Endothelial cell of umbilical vein (primary cell): ENCODE measurements around the gene ATP6V1A. TPM values are rescaled to one million over a fixed set of nuclear protein-coding genes. Genes with fewer than 3 reads are reported as not detected.
A peak's percentile ranks its signal among the peaks of the same experiment; 100 is the strongest.

Source experiments
- BruUV-seq: library from RNA; stranded (reverse); fragments of 400-500 nt; replicated peaks from 2 replicates; lab custom pipeline; 2021; lab: Mats Ljungman, UMichigan
- CTCF ChIA-PET: fragments of 300-600, 350-600 bp; sonication (Branson Sonifier 250); formaldehyde crosslinking; loops from one replicate; lab custom pipeline; 2021; ENCODE audit warnings: antibody characterized with exemption, inconsistent platforms; lab: Charles Lee
- POLR2A ChIA-PET: fragments of 300-600, 350-600 bp; sonication (Branson Sonifier 250); formaldehyde crosslinking; loops from one replicate; lab custom pipeline; 2021; ENCODE audit warnings: antibody characterized with exemption, inconsistent platforms; lab: Charles Lee
- DNase-seq: peaks from one replicate; pipeline ENCODE4 v3.0.0-alpha.2; 2011; ENCODE audit warnings: low read depth, low spot score
- FAIRE-seq: peaks from 2 replicates; lab custom pipeline; 2011; peaks lifted over from hg19 to GRCh38; lab: Jason Lieb, UNC
- H2AFZ ChIP-seq: 2 replicates; pipeline ENCODE4 v1.6.0; 2012; ENCODE audit warnings: low read depth, low read length, control low read depth, inconsistent platforms
- H3K27ac ChIP-seq: 2 replicates; pipeline ENCODE4 v1.5.1; 2011; ENCODE audit warnings: low read depth, mild to moderate bottlenecking, control low read depth, low read length, moderate library complexity; ENCODE audit not compliant: insufficient read depth
- H3K27me3 ChIP-seq, 2 experiments: 2 replicates each; pipeline versions ENCODE4 v1.6.0 to v1.6.1; 2011; ENCODE audit warnings: low read length in 2 of 2, mixed read lengths in 1 of 2; ENCODE audit not compliant: control insufficient read depth in 2 of 2, insufficient read depth in 2 of 2
- H3K36me3 ChIP-seq, 2 experiments: 2 replicates in 1 of 2; 3 replicates in 1 of 2; pipeline ENCODE4 v1.5.1; 2011; ENCODE audit warnings: low read length in 2 of 2, mild to moderate bottlenecking in 1 of 2, moderate library complexity in 1 of 2; ENCODE audit not compliant: control insufficient read depth in 2 of 2, insufficient read depth in 2 of 2; ENCODE audit errors: extremely low read depth in 1 of 2
- H3K4me1 ChIP-seq: 3 replicates; pipeline ENCODE4 v1.5.1; 2011; ENCODE audit warnings: mild to moderate bottlenecking, low read length; ENCODE audit not compliant: control insufficient read depth, insufficient read depth; ENCODE audit errors: extremely low read depth
- H3K4me2 ChIP-seq: 2 replicates; pipeline ENCODE4 v1.6.1; 2011; ENCODE audit warnings: low read length, control low read depth, mixed read lengths; ENCODE audit not compliant: insufficient read depth
- H3K4me3 ChIP-seq, 3 experiments: fragments of 200-600 bp in 1 of 3; sonication (generic), shearing (Covaris generic) in 1 of 3; replicated peaks in 1 of 3; 2 replicates each; pipeline ENCODE4 v1.5.1; 2011 to 2016; ENCODE audit warnings: control low read depth in 3 of 3, low read length in 3 of 3, mild to moderate bottlenecking in 2 of 3, inconsistent platforms in 1 of 3, low read depth in 1 of 3, moderate library complexity in 1 of 3; ENCODE audit not compliant: insufficient read depth in 1 of 3
- H3K79me2 ChIP-seq: 2 replicates; pipeline ENCODE4 v1.6.0; 2012; ENCODE audit warnings: low read length, inconsistent platforms; ENCODE audit not compliant: control insufficient read depth, insufficient read depth
- H3K9ac ChIP-seq: replicated peaks from 2 replicates; pipeline ENCODE3; 2011; ENCODE audit warnings: low read length, control low read depth; ENCODE audit not compliant: insufficient read depth; ENCODE audit errors: extremely low read depth
- H3K9me1 ChIP-seq: replicated peaks from 3 replicates; pipeline ENCODE4 v1.6.0; 2011; ENCODE audit warnings: mild to moderate bottlenecking, low read length; ENCODE audit not compliant: control insufficient read depth, insufficient read depth; ENCODE audit errors: extremely low read depth
- H3K9me3 ChIP-seq: replicated peaks from 2 replicates; pipeline ENCODE4 v1.5.1; 2012; ENCODE audit warnings: low read length, inconsistent platforms; ENCODE audit not compliant: control insufficient read depth, insufficient read depth
- H4K20me1 ChIP-seq: replicated peaks from 2 replicates; pipeline ENCODE3; 2011; ENCODE audit warnings: mild to moderate bottlenecking, low read length; ENCODE audit not compliant: control insufficient read depth, insufficient read depth; ENCODE audit errors: extremely low read depth
- EZH2 ChIP-seq: IDR thresholded peaks from 2 replicates; pipeline ENCODE4 v1.6.1; 2012; ENCODE audit warnings: borderline replicate concordance, low read depth, mild to moderate bottlenecking, moderate library complexity, low read length, inconsistent platforms; ENCODE audit not compliant: severe bottlenecking
- FOS ChIP-seq: IDR thresholded peaks from 2 replicates; pipeline ENCODE4 v1.6.1; 2011; ENCODE audit warnings: mild to moderate bottlenecking, low read length, moderate library complexity, borderline replicate concordance; ENCODE audit not compliant: insufficient read depth
- GATA2 ChIP-seq: IDR thresholded peaks from 2 replicates; pipeline ENCODE4 v1.7.0; 2011; ENCODE audit warnings: low read depth, mild to moderate bottlenecking, moderate library complexity, mixed read lengths, low read length; ENCODE audit not compliant: insufficient read length, insufficient read depth
- JUN ChIP-seq: IDR thresholded peaks from 2 replicates; pipeline ENCODE4 v1.6.1; 2011; ENCODE audit warnings: borderline replicate concordance, low read depth; ENCODE audit not compliant: insufficient read length, insufficient read depth
- MYC ChIP-seq: IDR thresholded peaks from one replicate; pipeline ENCODE4 v1.6.1; 2011; ENCODE audit warnings: mild to moderate bottlenecking, low read depth, low read length
- POLR2A ChIP-seq: IDR thresholded peaks from 2 replicates; pipeline ENCODE4 v1.6.1; 2012; ENCODE audit warnings: low read depth, mild to moderate bottlenecking, control low read depth, low read length
- POLR2AphosphoS5 ChIP-seq: IDR thresholded peaks from 2 replicates; pipeline ENCODE4 v1.6.1; 2012; ENCODE audit warnings: low read depth, mild to moderate bottlenecking, control low read depth, low read length, moderate library complexity; ENCODE audit not compliant: insufficient read depth
- dilution Hi-C: fragments of 300-500 bp; cut with MboI; formaldehyde crosslinking; loops from one replicate; pipeline ENCODE4 v1.15.0; 2019; ENCODE audit warnings: low sequenced_read_pairs; ENCODE audit not compliant: extremely low pct_ligation_motif_present
- intact Hi-C: fragments of 100-400 bp; cut with micrococcal nuclease; formaldehyde crosslinking; loops from one replicate; pipeline ENCODE4 v1.10.0; 2022
- polyA plus RNA-seq, 4 experiments: library from polyadenylated mRNA; depleted of rRNA in 3 of 4; stranded (reverse) in 3 of 4; unstranded in 1 of 4; fragments of >200 nt; gene quantifications; 2 replicates each; pipeline versions ENCODE4 v1.2.1 to v1.2.3, GENCODE V29; 2011 to 2012; ENCODE audit warnings: missing spikeins in 1 of 4
- total RNA-seq: library from RNA; stranded (reverse); gene quantifications from 2 replicates; pipeline ENCODE4 v1.2.3, GENCODE V29; 2021
- TF ChIP-seq, protein P1 (sequence below), 2 donors: IDR thresholded peaks; 1 replicate in 1 of 2; 2 replicates in 1 of 2; pipeline ENCODE4 v1.5.1; 2011; ENCODE audit warnings: low read length in 2 of 2, mild to moderate bottlenecking in 2 of 2, moderate library complexity in 2 of 2, control low read depth in 1 of 2, inconsistent platforms in 1 of 2, low read depth in 1 of 2; ENCODE audit not compliant: insufficient read depth in 1 of 2; ENCODE audit errors: extremely low read depth in 1 of 2
- TF ChIP-seq, protein P2 (sequence below): IDR thresholded peaks from 2 replicates; pipeline ENCODE4 v1.6.1; 2011; ENCODE audit not compliant: insufficient read depth, insufficient read length

ATP6V1A gene
- total and polyA plus RNA-seq, 2 donors (not counting 3 experiments of a cell fraction or from before 2014, with no cell fraction given), result 20.9 to 96.9 TPM

- H3K4me1 ChIP-seq, result peaks cover 14% of the 10 kb centered on the region
- FAIRE-seq, result no peak
- H3K9me3 ChIP-seq, result no peaks in the 10 kb centered on the region
- TF ChIP-seq GATA2 (no peak), POLR2A (no peak), JUN (no peak), POLR2AphosphoS5 (no peak), EZH2 (no peak), MYC (no peak), FOS (no peak)
- TF ChIP-seq, protein P1, sequence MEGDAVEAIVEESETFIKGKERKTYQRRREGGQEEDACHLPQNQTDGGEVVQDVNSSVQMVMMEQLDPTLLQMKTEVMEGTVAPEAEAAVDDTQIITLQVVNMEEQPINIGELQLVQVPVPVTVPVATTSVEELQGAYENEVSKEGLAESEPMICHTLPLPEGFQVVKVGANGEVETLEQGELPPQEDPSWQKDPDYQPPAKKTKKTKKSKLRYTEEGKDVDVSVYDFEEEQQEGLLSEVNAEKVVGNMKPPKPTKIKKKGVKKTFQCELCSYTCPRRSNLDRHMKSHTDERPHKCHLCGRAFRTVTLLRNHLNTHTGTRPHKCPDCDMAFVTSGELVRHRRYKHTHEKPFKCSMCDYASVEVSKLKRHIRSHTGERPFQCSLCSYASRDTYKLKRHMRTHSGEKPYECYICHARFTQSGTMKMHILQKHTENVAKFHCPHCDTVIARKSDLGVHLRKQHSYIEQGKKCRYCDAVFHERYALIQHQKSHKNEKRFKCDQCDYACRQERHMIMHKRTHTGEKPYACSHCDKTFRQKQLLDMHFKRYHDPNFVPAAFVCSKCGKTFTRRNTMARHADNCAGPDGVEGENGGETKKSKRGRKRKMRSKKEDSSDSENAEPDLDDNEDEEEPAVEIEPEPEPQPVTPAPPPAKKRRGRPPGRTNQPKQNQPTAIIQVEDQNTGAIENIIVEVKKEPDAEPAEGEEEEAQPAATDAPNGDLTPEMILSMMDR (IDR thresholded peaks at IDR 0.05; ENCODE audit: extremely low read depth in 1 of 2, insufficient read depth in 1 of 2, low read depth in 1 of 2, low read length in 2 of 2), result no peak
- TF ChIP-seq, protein P2, sequence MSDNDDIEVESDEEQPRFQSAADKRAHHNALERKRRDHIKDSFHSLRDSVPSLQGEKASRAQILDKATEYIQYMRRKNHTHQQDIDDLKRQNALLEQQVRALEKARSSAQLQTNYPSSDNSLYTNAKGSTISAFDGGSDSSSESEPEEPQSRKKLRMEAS, result no peak
- no peaks in the 10 kb centered on the region for H3K9me1 ChIP-seq
- ChIA-PET POLR2A (no interaction called here), CTCF (interaction anchor here (1.3 kb wide), 1 partner anchor 37 kb away, joined by 4 read pairs; no protein-coding TSS in a partner anchor)
- H3K79me2 ChIP-seq, result peaks cover 2% of the 10 kb centered on the region
- no peaks in the 10 kb centered on the region for H4K20me1 ChIP-seq
- no peaks in the 10 kb centered on the region for H3K36me3 ChIP-seq
- no peak overlapping the region for H3K4me2 ChIP-seq
- no peaks in the 10 kb centered on the region for H3K27me3 ChIP-seq
- intact Hi-C loops, result loop anchor here (5.0 to 10.0 kb wide), 2 partner anchors 138 to 1134 kb away; partner anchors contain the start of genes ATG3, GRAMD1C and SLC35A5
- no peak overlapping the region for H3K27ac ChIP-seq
- dilution Hi-C loops, result no loop called here
- DNase-seq, result no peak
- peak overlapping the region; percentile 77 for H2AFZ ChIP-seq
- H3K4me3 ChIP-seq, result peak overlapping the region in 1 of 3 experiments; percentile 16
- no peak overlapping the region for H3K9ac ChIP-seq
- no TSS peak for BruUV-seq
Observed at GRCh38 chr3:113698956-113699355, 47.9 kb upstream of the ATP6V1A start.
